ENCODE data around the gene CACNG4. TPM values are rescaled to one million over a fixed set of nuclear protein-coding genes. Genes with fewer than 3 reads are reported as not detected.

CACNG4 gene
- total and polyA plus RNA-seq, 9 of the 15 experiments (the other 6 are each of a cell fraction or from before 2014, with no cell fraction given): 0.07 TPM; not detected in 8

GRCh38 chr17:66966704-66967418 is 2.4 kb downstream of the CACNG4 start:
- POLR2A ChIA-PET: interaction anchor here (0.8 kb wide), 1 partner anchor 30 kb away, joined by 3 read pairs; no protein-coding TSS in a partner anchor
- Histone ChIP-seq H3K9ac (ENCODE audit: insufficient read depth in 1 of 2, low read depth in 2 of 2, low read length in 2 of 2) (no peak overlapping the region), H3K4me3 (no peak overlapping the region), H2AFZ (ENCODE audit: low read depth, low read length) (no peak overlapping the region), H3K27ac (ENCODE audit: extremely low read depth, low read depth, low read length) (no peak overlapping the region), H3K9me1 (ENCODE audit: control insufficient read depth, insufficient read depth, low read length) (no peaks in the 10 kb centered on the region), H3K79me2 (ENCODE audit: control insufficient read depth, insufficient read depth, low read length) (no peaks in the 10 kb centered on the region), H3K27me3 (ENCODE audit: control insufficient read depth in 2 of 2, insufficient read depth in 2 of 2, low read length in 2 of 2) (peaks cover 7 to 53% of the 10 kb centered on the region in 2 experiments; a peak in 4 of 5 replicates), H3K4me2 (ENCODE audit: insufficient read depth, low read length) (no peak overlapping the region), H3K4me1 (replicated peaks in 1 of 2; ENCODE audit: control insufficient read depth in 2 of 2, insufficient read depth in 2 of 2, low read length in 2 of 2) (peaks cover 0 to 10% of the 10 kb centered on the region in 2 experiments; a peak in 1 of 5 replicates), H3K36me3 (ENCODE audit: control insufficient read depth, insufficient read depth, low read length) (no peaks in the 10 kb centered on the region), H3K9me3 (replicated peaks; ENCODE audit: control insufficient read depth, insufficient read depth, low read depth, low read length) (no peaks in the 10 kb centered on the region), H4K20me1 (replicated peaks; ENCODE audit: control insufficient read depth, insufficient read depth, low read length) (no peaks in the 10 kb centered on the region)
- in situ Hi-C loops (cut with MboI): no loop called here
- FAIRE-seq (no peak), ATAC-seq (no peak), DNase-seq (ENCODE audit: extremely low read depth in 1 of 4, low spot score in 3 of 4) (no peak)
- WGBS (ENCODE audit: insufficient coverage, low coverage, missing lambda C conversion rate): 0% methylated on average over 7 of the region's 9 CpGs
- CTCF ChIA-PET (ENCODE audit: low intra/inter-chr PET ratio): no interaction called here
- intact Hi-C loops (cut with micrococcal nuclease): no loop called here
- TF ChIP-seq CBX1 (IDR thresholded peaks at IDR 0.05; ENCODE audit: low read depth): no peak
- no peak for TF ChIP-seq PRMT5 (CRISPR knock-in tag; IDR thresholded peaks at IDR 0.05)
- TF ChIP-seq, protein P1, sequence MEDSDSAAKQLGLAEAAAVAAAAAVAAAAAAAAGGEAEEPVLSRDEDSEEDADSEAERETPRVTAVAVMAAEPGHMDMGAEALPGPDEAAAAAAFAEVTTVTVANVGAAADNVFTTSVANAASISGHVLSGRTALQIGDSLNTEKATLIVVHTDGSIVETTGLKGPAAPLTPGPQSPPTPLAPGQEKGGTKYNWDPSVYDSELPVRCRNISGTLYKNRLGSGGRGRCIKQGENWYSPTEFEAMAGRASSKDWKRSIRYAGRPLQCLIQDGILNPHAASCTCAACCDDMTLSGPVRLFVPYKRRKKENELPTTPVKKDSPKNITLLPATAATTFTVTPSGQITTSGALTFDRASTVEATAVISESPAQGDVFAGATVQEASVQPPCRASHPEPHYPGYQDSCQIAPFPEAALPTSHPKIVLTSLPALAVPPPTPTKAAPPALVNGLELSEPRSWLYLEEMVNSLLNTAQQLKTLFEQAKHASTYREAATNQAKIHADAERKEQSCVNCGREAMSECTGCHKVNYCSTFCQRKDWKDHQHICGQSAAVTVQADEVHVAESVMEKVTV (CRISPR knock-in tag; IDR thresholded peaks at IDR 0.05): no peak
- no peak for TF ChIP-seq FIP1L1 (IDR thresholded peaks at IDR 0.05; ENCODE audit: low read depth, low read length, poor library complexity, severe bottlenecking)
- no peak for TF ChIP-seq SUPT5H (IDR thresholded peaks at IDR 0.05)
- TF ChIP-seq, protein P2, sequence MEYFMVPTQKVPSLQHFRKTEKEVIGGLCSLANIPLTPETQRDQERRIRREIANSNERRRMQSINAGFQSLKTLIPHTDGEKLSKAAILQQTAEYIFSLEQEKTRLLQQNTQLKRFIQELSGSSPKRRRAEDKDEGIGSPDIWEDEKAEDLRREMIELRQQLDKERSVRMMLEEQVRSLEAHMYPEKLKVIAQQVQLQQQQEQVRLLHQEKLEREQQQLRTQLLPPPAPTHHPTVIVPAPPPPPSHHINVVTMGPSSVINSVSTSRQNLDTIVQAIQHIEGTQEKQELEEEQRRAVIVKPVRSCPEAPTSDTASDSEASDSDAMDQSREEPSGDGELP (CRISPR knock-in tag; IDR thresholded peaks at IDR 0.05; ENCODE audit: borderline replicate concordance): no peak
- TF ChIP-seq THRAP3 (IDR thresholded peaks at IDR 0.05; ENCODE audit: borderline replicate concordance): no peak
- TF ChIP-seq ADNP (tag; IDR thresholded peaks at IDR 0.05): no peak
- TF ChIP-seq SRF (CRISPR knock-in tag; IDR thresholded peaks at IDR 0.05): no peak
- no peak for TF ChIP-seq EWSR1 (IDR thresholded peaks at IDR 0.05; ENCODE audit: borderline replicate concordance, low read depth, partially characterized antibody)
- TF ChIP-seq EP300 (IDR thresholded peaks at IDR 0.05; ENCODE audit: low read length): no peak
- no peak for TF ChIP-seq NCOA1 (IDR thresholded peaks at IDR 0.05; ENCODE audit: low read depth)
- no peak for TF ChIP-seq TEAD4 (IDR thresholded peaks at IDR 0.05; ENCODE audit: low read length)
- no peak for TF ChIP-seq TEAD4 (CRISPR knock-in tag; IDR thresholded peaks at IDR 0.05; ENCODE audit: borderline replicate concordance)
- no peak for TF ChIP-seq TEAD1 (CRISPR knock-in tag; IDR thresholded peaks at IDR 0.05)
- TF ChIP-seq MXD1 (CRISPR knock-in tag; IDR thresholded peaks at IDR 0.05; ENCODE audit: borderline replicate concordance, poor library complexity, severe bottlenecking): no peak
- no peak for TF ChIP-seq ATF7 (IDR thresholded peaks at IDR 0.05)
- TF ChIP-seq RBM17 (IDR thresholded peaks at IDR 0.05; ENCODE audit: borderline replicate concordance, low read depth, low read length): no peak
- TF ChIP-seq KAT8 (IDR thresholded peaks at IDR 0.05; ENCODE audit: low read depth): no peak
- no peak for TF ChIP-seq PYGO2 (tag; IDR thresholded peaks at IDR 0.05)
- TF ChIP-seq NUFIP1 (IDR thresholded peaks at IDR 0.05; ENCODE audit: partially characterized antibody): no peak
- no TSS peak for BruUV-seq (replicated peaks)

Measured in K562 (cell line).